Ectodermal cell (in vitro differentiated cells): ENCODE data around the gene ZNF148.

Experiments
- H3K27ac ChIP-seq: 2 replicates; pipeline ENCODE4 v1.7.0; 2013; ENCODE audit warnings: mild to moderate bottlenecking, low read depth, low read length; ENCODE audit not compliant: insufficient read depth, poor library complexity, severe bottlenecking
- H3K27me3 ChIP-seq: 2 replicates; pipeline ENCODE4 v1.7.0; 2013; ENCODE audit warnings: mild to moderate bottlenecking, low read length; ENCODE audit not compliant: insufficient read depth, control insufficient read depth, poor library complexity, severe bottlenecking
- H3K36me3 ChIP-seq: one replicate; pipeline ENCODE4 v1.7.0; 2013; ENCODE audit warnings: low read length; ENCODE audit not compliant: control insufficient read depth, insufficient read depth
- H3K4me1 ChIP-seq: one replicate; pipeline ENCODE4 v1.7.0; 2013; ENCODE audit warnings: low read length; ENCODE audit not compliant: control insufficient read depth, insufficient read depth
- H3K4me3 ChIP-seq: 2 replicates; pipeline ENCODE4 v1.7.0; 2013; ENCODE audit warnings: low read depth, low read length, control low read depth; ENCODE audit not compliant: insufficient read depth
- H3K9me3 ChIP-seq: 2 replicates; pipeline ENCODE4 v1.7.0; 2013; ENCODE audit warnings: mild to moderate bottlenecking, low read length, moderate library complexity; ENCODE audit not compliant: control insufficient read depth
- WGBS, 2 experiments: methylation state at CpG; one replicate each; pipeline ENCODE4 v1.1.7; 2013; ENCODE audit warnings: missing lambda C conversion rate in 2 of 2; 5-methylcytosine and 5-hydroxymethylcytosine counted together

Gene ZNF148

GRCh38 chr3:125219261-125219701 lies 155.8 kb downstream of the ZNF148 start:
- Histone ChIP-seq H3K36me3 (no peaks in the 10 kb centered on the region), H3K27ac (no peak overlapping the region), H3K4me3 (no peak overlapping the region), H3K27me3 (no peaks in the 10 kb centered on the region), H3K4me1 (no peaks in the 10 kb centered on the region), H3K9me3 (no peaks in the 10 kb centered on the region)
- WGBS, 2 experiments, result 81 to 86% methylated on average over 8 of the region's 8 CpGs

GRCh38 chr3:125214738-125215137 lies 160.4 kb downstream of the ZNF148 start:
- no peak overlapping the region for H3K27ac ChIP-seq
- H3K4me1 ChIP-seq, result no peaks in the 10 kb centered on the region
- peaks cover 24% of the 10 kb centered on the region for H3K27me3 ChIP-seq
- 88 to 93% methylated on average over 3 of the region's 3 CpGs for WGBS, 2 experiments
- H3K36me3 ChIP-seq, result no peaks in the 10 kb centered on the region
- no peaks in the 10 kb centered on the region for H3K9me3 ChIP-seq
- H3K4me3 ChIP-seq, result no peak overlapping the region

- H3K36me3 ChIP-seq, result no peaks in the 10 kb centered on the region
- H3K9me3 ChIP-seq, result no peaks in the 10 kb centered on the region
- peaks cover 24% of the 10 kb centered on the region for H3K27me3 ChIP-seq
- no peak overlapping the region for H3K27ac ChIP-seq
- H3K4me1 ChIP-seq, result no peaks in the 10 kb centered on the region
- no peak overlapping the region for H3K4me3 ChIP-seq
- WGBS, 2 experiments, result 83 to 85% methylated on average over 7 of the region's 7 CpGs
Measured at GRCh38 chr3:125213946-125214542, 161.1 kb downstream of the ZNF148 start.

- no peaks in the 10 kb centered on the region for H3K4me1 ChIP-seq
- H3K27ac ChIP-seq, result no peak overlapping the region
- no peak overlapping the region for H3K4me3 ChIP-seq
- no peaks in the 10 kb centered on the region for H3K36me3 ChIP-seq
- peaks cover 24% of the 10 kb centered on the region for H3K27me3 ChIP-seq
- H3K9me3 ChIP-seq, result no peaks in the 10 kb centered on the region
- WGBS, 2 experiments, result 69 to 74% methylated on average over 4 of the region's 4 CpGs
Measured at GRCh38 chr3:125213364-125213755, 161.8 kb downstream of the ZNF148 start.

- WGBS, 2 experiments, result 9% methylated on average over 54 to 55 of the region's 55 CpGs
- H3K27ac ChIP-seq, result no peak within 1 kb of the TSS
Measured at GRCh38 chr3:125212509-125213363, 162.4 kb downstream of the ZNF148 start, which contains the start of gene SLC12A8. TSS of gene SLC12A8 (minus strand) at chr3:125212748. CDS start at chr3:125211349, 1,399 bp downstream.

GRCh38 chr3:125212091-125212508 lies 163.0 kb downstream of the ZNF148 start:
- no peaks in the 10 kb centered on the region for H3K36me3 ChIP-seq
- WGBS, 2 experiments, result 1% methylated on average over 28 of the region's 28 CpGs
- H3K4me3 ChIP-seq, result peak overlapping the region; percentile 56
- peaks cover 24% of the 10 kb centered on the region for H3K27me3 ChIP-seq
- H3K27ac ChIP-seq, result no peak overlapping the region
- H3K9me3 ChIP-seq, result no peaks in the 10 kb centered on the region
- H3K4me1 ChIP-seq, result no peaks in the 10 kb centered on the region

More at GRCh38 chr3:125212509-125213363, 162.4 kb downstream of the ZNF148 start, which contains the start of gene SLC12A8:
- Histone ChIP-seq H3K9me3 (no peaks in the 10 kb centered on the region), H3K36me3 (no peaks in the 10 kb centered on the region), H3K4me3 (peak within 1 kb of the TSS; percentile 56), H3K27me3 (peaks cover 24% of the 10 kb centered on the region), H3K4me1 (no peaks in the 10 kb centered on the region)

GRCh38 chr3:125211523-125212090 lies 163.5 kb downstream of the ZNF148 start:
- Histone ChIP-seq H3K4me1 (no peaks in the 10 kb centered on the region), H3K27ac (no peak overlapping the region), H3K9me3 (no peaks in the 10 kb centered on the region), H3K27me3 (peaks cover 24% of the 10 kb centered on the region), H3K4me3 (peak overlapping the region; percentile 56), H3K36me3 (no peaks in the 10 kb centered on the region)
- 53 to 58% methylated on average over 9 to 11 of the region's 11 CpGs for WGBS, 2 experiments

GRCh38 chr3:125207949-125208568 lies 167.1 kb downstream of the ZNF148 start:
- H3K9me3 ChIP-seq, result no peaks in the 10 kb centered on the region
- no peaks in the 10 kb centered on the region for H3K36me3 ChIP-seq
- no peak overlapping the region for H3K27ac ChIP-seq
- H3K27me3 ChIP-seq, result peaks cover 14% of the 10 kb centered on the region
- no peak overlapping the region for H3K4me3 ChIP-seq
- no peaks in the 10 kb centered on the region for H3K4me1 ChIP-seq
- 90 to 100% methylated on average over 1 of the region's 1 CpG for WGBS, 2 experiments

- no peaks in the 10 kb centered on the region for H3K4me1 ChIP-seq
- no peak overlapping the region for H3K27ac ChIP-seq
- H3K9me3 ChIP-seq, result no peaks in the 10 kb centered on the region
- peaks cover 9% of the 10 kb centered on the region for H3K27me3 ChIP-seq
- no peaks in the 10 kb centered on the region for H3K36me3 ChIP-seq
- 86 to 88% methylated on average over 7 of the region's 7 CpGs for WGBS, 2 experiments
- no peak overlapping the region for H3K4me3 ChIP-seq
Measured at GRCh38 chr3:125207507-125207906, 167.6 kb downstream of the ZNF148 start.

GRCh38 chr3:125206934-125207333 lies 168.2 kb downstream of the ZNF148 start:
- Histone ChIP-seq H3K36me3 (no peaks in the 10 kb centered on the region), H3K4me1 (no peaks in the 10 kb centered on the region), H3K27ac (no peak overlapping the region), H3K27me3 (peaks cover 4% of the 10 kb centered on the region), H3K4me3 (no peak overlapping the region), H3K9me3 (no peaks in the 10 kb centered on the region)
- 82 to 84% methylated on average over 6 of the region's 6 CpGs for WGBS, 2 experiments
